ENCODE data around the gene EFHB.

- TF ChIP-seq, protein P1, sequence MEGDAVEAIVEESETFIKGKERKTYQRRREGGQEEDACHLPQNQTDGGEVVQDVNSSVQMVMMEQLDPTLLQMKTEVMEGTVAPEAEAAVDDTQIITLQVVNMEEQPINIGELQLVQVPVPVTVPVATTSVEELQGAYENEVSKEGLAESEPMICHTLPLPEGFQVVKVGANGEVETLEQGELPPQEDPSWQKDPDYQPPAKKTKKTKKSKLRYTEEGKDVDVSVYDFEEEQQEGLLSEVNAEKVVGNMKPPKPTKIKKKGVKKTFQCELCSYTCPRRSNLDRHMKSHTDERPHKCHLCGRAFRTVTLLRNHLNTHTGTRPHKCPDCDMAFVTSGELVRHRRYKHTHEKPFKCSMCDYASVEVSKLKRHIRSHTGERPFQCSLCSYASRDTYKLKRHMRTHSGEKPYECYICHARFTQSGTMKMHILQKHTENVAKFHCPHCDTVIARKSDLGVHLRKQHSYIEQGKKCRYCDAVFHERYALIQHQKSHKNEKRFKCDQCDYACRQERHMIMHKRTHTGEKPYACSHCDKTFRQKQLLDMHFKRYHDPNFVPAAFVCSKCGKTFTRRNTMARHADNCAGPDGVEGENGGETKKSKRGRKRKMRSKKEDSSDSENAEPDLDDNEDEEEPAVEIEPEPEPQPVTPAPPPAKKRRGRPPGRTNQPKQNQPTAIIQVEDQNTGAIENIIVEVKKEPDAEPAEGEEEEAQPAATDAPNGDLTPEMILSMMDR (IDR thresholded peaks at IDR 0.05), result no peak
- TF ChIP-seq ZFX (IDR thresholded peaks at IDR 0.05; ENCODE audit: borderline replicate concordance), result no peak
These were observed 26.5 kb downstream of the EFHB start for GRCh38 chr3:19907523-19907922.

Data from 22Rv1 (cell line).